Stimulated activated CD4-positive, alpha-beta T cell treated with anti-CD3 and anti-CD28 coated beads, Interleukin-12 subunit alpha, Interleukin-12 subunit beta, amount 100 ng/mL, for 48 hours (primary cell): ENCODE measurements around the gene GNPTG.

ENCODE experiments used
- DNase-seq, 3 donors: peaks; one replicate each; pipeline ENCODE4 v3.0.0-alpha.2; 2020; ENCODE audit warnings: low read depth in 2 of 3, low spot score in 1 of 3

The GNPTG gene

DNA sequence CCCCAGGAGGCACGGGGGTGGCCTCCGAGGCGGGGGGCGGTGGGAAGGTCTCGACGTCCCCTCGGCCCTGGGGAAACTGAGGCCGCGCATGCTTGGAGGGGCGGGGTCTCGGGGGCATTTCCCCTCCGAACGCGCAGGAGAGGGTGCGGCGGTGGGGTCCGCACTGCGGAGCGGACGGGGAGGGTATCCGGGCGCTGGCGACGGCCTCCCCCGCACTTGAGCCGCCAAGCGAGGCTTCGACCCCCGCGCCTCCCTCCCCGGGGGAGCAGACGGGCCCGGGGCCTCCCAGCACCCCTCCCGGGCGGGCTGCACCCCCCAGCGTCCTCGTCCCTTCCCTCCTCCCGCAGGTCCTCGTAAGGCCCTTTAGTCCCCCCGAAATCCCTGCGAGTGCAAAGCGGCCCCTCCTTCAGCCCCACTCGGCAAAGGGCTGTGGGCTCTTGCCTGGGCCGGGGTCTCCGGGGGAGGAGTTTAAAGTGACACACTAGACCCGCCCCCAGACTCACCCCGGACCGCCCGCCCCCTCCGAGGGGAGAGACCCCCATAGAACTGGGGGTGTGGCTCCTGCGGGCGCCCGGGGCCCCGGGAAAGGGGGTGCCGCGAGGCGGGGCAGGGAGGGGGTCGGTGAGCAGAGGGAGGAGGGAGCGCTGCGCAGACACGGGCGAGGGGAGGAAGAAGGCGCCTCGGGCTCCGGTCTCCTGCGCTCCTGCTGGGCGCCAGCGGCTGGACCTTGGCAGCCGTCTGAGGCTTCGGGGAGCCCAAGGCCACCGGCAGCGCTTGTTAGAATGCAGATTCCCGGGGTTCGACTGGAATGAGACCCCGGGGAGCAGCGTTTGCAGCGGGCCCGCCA, 17.7 kb upstream of the GNPTG start:
- no peak for DNase-seq

DNA sequence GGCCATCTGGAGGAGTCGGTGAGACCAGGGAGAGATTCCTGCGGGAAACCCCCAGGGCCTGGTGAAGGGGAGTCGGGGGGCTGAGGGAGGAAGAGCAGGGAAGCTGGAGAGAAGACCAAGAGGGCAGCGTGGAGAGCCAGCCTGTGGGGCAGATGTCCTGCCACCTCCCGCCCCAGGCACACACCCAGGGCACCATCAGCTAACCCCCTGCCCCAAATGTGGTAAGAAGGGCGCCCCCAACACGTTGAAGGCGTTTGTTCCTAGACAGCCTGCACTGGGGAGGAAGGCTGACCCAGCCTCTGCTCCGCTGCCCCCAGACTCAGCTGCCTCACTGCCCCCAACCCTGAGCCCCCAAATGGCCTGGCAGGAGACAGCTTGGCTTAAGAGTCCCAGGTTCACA, 17.0 kb upstream of the GNPTG start:
- no peak for DNase-seq

DNA sequence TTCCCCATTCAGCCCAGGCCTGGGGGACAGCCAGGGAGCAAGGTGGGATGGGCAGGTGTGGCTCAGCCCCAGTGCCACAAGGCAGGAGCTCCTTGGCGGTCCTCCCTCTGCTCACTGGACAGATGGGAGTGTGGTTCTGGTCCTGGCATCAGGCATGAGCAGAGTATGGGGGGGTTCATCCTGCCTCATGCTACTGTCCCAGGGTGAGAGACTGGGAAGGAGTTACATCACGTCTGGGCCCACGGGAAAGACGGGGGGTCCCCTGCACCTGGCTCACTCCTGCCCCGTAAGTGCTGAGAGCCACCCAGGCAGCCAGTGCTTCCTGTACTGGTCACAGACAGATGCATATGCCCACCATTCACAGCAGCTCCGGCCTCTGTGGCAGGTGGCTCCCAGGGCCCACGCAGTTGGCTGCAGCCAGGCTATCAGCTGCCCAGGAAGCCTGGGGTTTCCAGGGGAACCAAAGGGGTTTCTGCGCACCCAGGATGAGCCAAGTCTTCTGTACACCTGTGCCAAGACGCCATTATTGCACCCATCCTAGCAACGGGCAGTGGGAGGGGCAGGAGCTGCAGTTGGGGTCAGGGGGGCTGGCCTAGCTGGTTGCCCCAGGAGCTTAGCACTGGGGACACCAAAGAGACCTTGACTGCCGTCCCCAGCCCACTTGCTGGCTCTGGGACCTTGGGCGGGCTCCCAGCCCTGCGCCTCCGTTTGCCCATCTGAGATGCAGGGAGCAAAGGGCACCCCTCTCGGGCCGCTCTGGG, 16.3 kb upstream of the GNPTG start:
- no peak for DNase-seq

DNA sequence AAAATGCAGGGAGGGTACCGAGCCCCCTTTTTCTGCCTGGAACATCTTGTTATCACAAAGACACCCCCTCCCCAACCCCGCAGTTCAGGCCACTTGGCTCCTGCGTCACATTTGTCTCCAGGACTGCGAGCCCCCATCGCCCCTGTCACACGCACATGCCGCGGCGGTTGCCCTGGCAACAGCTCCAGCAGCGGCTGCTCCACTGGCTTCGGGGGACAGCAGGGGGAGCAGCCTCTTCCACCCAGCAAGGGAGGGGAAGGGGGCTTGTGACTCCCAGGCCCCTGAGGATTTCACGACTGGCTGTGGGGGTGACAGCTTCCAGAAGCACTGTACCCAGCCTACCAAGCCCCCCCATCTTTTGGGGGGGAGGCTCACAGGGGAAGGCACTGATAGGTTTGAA, 15.7 kb upstream of the GNPTG start:
- DNase-seq = no peak

DNA sequence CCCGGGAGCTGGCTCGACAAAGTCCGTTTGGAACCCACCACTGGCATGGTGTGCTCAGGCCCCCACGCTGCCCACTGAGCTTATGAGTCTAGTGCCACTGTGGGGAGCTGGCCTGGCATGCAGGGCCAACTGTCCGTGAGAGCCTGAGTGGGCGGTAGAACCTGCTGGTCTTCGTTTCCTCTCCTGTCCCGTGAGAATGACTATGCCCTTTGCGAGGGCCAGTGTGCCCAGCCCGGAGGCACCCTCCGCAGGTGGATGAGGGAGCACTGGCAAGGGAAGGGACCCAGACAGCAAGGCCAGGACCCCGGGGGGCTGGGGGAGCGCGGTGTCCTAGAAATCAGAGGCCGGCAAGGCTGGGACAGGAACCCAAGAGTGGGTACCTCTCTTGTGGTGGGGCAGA, 15.1 kb upstream of the GNPTG start:
- no peak for DNase-seq

DNA sequence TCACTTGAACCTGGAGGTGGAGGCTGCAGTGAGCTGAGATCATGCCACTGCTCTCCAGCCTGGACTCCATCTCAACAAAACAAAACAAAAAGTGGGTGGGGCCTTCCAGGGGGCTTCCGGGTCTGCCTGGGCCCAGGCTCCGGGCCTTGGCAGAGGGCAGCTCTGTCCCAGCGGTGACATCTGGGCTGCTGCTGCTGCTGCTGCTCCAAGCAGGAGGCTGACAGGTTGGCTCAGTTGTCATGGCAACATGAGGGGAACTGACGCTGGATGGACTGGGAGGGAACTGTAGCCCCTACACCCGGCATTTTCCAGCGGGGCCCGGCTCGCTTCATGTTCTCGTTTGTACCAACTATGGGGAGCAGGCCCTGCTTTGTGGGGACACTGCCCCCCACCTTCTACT, 14.2 kb upstream of the GNPTG start:
- no peak for DNase-seq

DNA sequence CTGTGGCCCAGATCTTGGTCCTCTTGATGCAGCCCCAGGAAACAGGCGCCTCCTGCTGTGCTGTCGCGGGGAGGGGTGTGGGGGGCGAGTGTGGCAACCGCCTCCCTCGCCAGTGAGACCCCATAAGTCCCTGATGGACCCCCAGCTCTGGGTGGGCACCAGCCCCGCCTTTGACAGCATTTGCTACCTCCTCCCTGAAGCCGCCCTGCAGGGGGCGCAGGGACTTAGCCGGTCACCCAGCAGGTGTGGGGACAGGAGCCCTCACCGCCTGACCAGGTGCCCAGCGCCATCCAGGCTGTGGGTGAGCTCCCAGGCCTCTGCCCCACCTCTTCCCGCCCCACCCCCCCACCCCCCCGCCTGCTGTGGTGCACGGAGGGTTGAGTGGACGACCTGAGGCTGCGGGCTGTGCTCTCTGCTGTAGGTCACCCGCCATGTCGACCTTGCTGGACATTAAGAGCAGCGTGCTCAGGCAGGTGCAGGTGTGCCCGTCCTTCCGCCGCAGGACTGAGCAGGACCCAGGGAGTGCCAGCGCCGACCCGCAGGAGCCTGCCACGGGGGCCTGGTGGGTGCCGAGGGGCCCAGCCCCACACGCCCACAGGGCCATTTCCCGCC, 13.5 kb upstream of the GNPTG start:
- no peak for DNase-seq

DNA sequence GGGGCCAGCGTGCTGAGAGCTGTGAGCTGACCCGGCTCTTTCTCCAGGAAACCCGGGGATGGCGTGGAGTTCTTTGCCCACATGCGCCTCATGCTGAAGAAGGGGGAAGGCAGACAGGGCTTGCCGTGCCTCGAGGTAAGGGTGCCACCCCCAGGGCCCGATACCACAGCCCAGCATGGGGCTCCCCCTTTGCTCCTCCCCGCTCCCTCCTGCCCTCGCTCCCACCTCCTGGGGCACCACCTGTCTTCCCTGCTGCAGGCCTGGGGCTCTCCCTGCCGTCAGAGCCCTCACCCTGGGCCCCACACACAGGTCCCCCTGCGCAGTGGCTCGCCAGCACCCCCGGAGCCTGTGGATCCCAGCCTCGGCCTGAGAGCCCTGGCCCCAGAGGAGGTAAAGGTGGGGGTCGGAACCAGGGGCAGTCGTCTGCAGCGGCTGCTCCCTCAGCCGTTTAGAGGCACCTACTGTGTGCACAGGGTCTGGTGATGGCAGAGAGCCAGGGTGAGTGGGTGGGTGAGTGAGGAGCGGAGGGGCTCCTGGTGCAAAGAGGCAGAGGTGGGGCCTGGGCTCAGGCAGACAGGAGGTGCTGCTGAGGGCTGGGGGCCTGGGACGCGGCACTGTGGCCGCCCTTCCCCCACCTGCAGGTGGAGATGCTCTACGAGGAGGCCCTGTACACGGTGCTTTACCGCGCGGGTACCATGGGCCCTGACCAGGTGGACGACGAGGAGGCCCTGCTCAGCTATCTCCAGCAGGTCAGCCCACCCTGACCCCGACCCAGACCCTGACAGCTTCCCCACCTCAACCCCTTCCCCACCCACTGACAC, 12.7 kb upstream of the GNPTG start:
- DNase-seq = no peak

DNA sequence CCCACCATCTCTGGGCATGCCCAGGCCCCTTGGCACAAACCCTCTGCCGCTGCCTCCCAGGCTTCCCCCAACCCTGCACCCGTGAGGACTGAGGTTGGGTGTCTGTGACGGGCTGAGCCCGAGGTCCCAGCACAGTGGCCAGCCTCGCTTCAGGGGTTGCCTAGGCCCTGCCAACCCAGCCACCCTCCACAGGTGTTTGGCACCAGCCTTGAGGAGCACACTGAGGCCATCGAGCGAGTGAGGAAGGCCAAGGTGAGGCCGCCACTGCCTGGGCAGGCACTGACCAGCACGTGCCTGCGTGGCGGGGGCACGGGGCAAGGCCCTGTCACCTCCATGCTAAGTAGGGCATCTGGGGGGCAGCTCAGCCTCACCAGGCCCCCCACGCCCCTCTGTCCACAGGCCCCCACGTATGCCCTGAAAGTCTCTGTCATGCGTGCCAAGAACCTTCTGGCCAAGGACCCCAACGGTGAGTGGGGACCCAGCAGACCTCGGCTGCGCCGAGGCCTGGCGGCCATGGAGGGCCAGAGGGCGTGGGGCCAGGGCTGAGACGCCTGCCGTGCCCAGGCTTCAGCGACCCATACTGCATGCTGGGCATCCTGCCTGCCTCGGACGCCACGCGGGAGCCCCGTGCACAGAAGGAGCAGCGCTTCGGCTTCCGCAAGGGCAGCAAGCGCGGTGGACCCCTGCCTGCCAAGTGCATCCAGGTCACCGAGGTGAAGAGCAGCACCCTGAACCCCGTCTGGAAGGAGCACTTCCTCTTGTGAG, 10.8 kb upstream of the GNPTG start:
- no peak for DNase-seq

DNA sequence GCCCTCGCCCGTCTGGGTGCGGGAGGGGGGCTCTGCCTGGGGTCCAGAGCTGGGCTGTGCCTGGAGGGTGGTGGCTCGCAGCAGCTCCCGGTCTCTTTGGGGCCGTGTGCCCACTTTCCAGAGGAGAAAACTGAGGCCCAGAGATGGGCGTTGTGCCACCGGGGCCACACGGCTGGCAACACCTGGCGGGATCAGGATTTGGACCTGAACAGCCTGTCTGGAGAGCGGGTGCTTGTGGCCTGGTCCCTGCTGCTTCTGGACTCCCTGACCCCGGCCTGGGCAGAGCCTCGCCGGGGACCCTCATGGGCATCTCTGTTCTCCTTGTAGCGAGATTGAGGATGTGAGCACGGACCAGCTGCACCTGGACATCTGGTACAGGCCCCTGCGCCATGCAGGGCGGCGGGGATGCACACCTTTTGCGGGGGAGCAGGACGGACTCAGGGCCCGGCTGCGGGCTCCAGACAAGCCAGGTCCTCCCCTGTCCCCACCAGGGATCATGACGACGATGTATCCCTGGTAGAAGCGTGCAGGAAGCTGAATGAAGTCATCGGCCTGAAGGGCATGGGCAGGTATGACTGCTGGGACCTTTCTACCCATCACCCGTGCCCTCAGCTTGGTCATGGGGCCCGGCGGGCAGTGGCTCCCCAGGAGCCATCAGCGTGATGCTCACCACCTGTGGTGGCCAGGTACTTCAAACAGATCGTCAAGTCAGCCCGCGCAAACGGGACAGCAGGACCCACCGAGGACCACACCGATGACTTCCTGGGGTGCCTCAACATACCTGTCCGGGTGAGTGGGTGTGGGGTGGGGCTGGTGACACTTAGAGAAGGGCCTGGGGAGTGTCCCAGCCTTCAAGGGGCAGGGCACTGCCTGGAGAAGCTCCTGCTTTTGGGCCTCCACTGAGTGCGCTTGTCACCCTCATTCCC, 10.0 kb upstream of the GNPTG start:
- DNase-seq = no peak

DNA sequence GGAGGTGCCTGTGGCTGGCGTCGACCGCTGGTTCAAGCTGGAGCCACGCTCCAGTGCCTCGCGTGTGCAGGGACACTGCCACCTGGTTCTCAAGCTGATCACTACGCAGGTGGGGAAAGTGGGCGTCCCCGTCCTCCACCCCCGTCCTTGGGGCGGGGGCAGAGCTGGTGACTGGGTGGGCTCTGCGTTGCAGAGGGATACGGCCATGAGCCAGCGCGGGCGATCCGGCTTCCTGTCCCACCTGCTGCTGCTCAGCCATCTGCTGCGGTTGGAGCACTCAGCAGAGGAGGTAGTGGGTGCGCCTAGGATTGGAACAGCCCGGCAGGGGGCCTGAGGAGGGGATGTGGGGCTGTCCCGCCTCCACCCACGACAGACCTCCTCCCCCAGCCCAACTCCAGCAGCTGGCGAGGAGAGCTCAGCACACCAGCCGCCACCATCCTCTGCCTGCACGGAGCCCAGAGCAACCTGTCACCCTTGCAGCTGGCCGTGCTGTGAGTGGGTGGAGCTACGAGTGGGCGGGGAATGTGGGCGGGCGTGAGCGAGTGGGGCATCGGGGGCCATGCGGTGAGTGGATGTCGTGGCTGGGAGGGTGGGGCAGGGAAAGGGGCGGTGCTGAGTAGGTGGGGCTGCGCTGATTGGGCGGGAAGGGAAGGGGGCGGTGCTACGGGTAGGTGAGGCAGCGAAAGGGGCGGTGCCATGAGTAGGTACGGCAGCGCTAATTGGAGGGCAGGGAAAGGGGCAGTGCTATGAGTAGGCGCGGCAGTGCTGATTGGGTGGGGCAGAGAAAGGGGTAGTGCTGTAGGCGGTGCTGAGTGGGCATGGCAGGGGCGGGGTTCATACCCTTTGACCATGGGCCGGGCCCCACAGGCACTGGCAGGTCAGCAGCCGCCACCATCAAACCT, 9.0 kb upstream of the GNPTG start:
- peak; percentile 85 to 91 (median 90) for DNase-seq

DNA sequence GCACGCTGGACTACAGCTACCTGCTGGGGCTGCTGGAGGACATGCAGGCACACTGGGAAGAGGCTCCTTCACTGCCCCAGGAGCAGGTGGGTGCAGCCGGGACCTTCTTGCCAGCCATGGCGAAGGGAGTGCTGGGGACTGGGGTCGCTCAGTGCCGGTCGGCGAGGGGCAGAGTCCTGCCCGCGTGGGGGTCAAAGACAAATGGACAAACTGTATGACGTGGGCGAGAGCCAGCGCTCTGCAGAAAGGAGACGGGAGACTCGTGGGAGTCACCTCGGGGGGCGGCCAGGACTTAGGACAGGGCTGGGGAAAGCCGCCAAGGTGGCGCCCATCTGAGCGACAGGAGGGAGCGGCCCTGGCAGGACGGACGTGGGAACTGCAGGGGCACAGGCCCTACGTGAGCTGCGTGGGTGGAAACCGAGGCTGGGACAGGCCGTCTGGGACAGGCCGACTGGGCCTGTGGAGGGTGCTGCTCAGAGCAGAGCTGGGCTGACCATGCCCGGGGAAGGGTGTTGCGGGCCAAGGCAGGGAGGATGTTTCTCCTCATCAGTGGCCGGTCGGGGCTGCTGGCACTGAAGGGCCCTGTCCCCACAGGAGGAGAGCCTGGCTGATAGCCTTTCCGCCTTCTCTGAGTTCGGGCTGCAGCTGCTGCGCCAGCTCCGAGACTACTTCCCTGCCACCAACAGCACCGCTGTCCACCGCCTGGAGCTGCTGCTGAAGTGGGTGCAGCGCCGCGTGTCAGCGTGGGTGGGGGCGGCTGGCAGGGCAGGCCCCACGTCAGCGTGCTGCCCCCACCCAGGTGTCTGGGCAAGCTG, 8.1 kb upstream of the GNPTG start:
- no peak for DNase-seq

DNA sequence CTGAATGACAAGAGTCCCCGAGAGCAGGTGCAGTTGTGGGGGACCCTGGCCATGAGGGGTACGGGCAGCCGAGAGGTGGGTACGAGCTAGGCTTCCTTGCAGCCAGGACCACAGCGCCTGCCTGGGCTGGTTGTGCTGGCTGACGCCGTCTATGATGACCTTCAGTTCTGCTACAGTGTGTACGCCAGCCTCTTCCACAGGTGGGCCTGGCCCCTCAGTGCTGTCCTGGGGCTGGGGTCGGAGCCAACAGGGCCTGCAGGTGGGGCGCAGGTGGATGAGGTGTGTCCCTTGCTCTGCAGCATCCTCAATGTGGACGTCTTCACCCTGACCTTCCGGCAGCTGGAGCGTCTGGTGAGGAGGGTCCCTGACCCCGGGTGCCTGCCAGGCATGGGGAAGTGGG, 7.2 kb upstream of the GNPTG start:
- DNase-seq = no peak

DNA sequence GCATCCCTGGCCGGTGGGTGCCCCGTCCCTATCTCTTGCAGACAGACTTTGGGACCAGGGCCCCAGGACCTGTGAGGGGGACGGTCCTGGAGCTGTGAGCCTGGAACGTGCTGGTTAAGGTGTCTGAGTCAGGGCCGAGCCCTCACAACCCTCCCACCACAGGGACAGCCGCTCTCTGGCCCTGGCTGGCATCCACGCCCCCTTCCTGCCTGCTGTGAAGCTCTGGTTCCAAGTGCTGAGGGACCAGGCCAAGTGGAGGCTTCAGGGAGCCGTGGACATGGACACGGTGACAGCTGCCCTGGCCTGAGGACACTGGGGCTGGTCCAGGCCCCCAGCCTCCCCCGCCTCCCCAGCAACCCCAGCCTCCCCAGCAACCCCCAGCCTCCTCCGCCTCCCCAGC, 6.6 kb upstream of the GNPTG start:
- DNase-seq = no peak

DNA sequence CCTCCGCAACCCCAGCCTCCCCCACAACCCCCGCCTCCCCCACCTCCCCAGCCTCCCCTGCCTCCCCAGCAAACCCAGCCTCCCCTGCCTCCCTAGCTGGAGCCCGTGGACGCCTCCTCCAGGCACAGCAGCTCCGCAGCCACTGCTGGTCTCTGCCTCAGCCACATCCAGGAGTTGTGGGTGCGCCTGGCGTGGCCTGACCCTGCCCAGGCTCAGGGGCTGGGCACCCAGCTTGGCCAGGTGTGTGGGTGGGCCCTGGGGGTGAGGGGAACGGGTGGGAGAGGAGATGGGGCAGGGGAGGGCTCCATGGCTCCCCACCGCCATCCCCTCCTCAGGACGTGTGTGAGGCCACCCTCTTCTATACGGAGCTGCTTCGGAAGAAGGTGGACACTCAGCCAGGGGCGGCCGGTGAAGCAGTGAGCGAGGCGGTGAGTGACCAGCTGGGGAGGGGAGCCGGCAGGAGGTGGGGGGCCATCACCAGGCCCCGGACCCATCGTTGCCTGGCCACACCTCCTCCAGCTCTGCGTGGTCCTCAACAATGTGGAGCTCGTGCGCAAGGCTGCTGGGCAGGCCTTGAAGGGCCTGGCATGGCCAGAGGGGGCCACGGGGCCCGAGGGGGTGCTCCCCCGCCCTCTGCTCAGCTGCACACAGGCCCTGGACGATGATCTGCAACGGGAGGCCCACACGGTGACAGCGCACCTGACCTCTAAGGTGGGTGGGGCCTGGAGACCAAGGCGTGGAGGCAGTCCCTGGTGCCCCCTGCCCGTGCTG, 5.9 kb upstream of the GNPTG start:
- no peak for DNase-seq

DNA sequence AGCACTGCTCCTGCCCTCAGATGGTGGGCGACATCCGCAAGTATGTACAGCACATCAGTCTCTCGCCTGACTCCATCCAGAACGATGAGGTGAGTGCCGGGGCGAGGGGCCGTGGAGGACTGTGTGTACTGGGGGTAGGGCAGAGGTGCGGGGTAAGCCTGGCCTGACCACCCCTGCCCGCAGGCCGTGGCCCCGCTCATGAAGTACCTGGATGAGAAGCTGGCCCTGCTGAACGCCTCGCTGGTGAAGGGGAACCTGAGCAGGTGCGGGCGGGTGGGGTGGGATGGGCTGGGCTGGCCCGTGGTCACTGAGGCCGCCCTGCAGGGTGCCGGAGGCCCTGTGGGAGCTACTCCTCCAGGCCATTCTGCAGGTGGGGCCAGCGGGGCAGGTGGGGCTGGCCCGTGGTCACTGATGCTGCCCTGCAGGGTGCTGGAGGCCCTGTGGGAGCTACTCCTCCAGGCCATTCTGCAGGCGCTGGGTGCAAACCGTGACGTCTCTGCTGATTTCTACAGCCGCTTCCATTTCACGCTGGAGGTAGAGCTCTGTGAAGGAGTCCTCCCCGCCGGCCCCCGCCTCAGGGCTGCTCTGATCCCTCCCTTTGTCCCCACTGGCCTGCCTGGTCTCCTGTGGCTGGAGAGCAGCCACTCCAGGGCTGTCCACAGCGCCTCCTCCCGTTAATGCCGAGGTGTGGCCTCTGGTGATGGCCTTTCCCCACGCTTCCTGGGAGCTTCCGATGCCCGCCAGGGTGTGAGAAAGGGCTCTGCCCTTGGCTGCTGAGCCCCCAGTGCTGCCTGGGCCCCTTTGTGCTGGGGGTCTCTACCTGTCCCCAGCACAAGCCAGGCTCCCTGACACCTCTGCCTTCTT, 5.1 kb upstream of the GNPTG start:
- no peak for DNase-seq
